ENCODE results near the gene SKA1.

Gene SKA1

GRCh38 chr18:50374753-50375391 lies at the start of gene SKA1:
Gene SKA1, plus strand, starts transcription at chr18:50375046. Its CDS starts 785 bp downstream, at chr18:50375831.
- peak; percentile 94 for DNase-seq

GRCh38 chr18:50327983-50328382 lies 46.9 kb upstream of the SKA1 start:
- no peak for DNase-seq

- no peak for DNase-seq
Observed at GRCh38 chr18:50330176-50330575, 44.7 kb upstream of the SKA1 start.

- no peak for DNase-seq
Observed at GRCh38 chr18:50331691-50332090, 43.2 kb upstream of the SKA1 start.

DNA sequence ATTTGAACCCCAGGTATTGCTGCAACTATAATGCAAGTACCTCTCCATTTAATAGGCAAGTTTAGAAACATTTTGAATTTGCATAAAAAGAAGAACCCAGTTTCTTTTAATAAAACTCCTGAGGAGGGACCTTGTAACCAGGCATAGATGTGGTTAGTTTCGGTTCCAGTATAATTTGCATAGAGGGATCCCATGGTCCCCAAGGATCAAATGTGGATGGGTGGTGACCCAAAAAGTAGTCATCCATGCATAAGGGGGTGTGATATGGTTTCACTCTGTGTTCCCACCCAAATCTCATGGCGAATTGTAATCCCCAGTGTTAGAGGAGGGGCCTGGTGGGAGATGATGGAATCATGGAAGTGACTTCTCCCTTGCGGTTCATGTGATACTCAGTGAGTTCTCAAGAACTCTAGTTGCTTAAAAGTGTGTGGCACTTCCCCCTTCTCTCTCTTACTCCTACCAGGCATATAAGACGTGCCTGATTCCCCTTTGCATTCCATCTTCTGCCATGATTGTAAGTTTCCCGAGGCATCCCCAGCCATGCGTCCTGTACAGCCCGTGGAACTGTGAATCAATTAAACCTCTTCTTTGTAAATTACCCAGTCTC lies 40.2 kb upstream of the SKA1 start:
- no peak for DNase-seq

- no peak for DNase-seq
Observed at GRCh38 chr18:50338122-50338521, 36.7 kb upstream of the SKA1 start.

GRCh38 chr18:50338715-50339114 lies 36.1 kb upstream of the SKA1 start:
- DNase-seq, result no peak

DNA sequence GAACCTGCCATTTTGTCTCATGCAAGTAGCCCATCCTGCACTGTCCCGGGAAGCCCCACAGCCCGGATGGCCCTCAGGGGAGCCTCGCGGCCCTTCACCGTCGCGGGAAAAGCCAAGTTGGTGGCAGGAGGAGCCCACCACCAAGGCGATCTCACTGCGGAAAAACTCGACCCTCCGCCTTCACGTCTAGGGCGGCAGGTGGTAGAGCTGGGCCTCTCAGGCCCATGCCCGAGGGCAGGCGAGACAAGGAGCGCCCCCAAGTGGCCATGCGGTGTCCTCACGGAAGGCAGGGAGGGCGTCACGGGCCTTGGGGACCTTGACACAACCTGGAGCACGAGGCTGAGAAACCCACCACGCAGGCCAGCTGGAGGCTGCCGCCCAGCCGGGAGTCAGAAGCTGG lies 34.8 kb upstream of the SKA1 start:
- DNase-seq, result no peak

DNA sequence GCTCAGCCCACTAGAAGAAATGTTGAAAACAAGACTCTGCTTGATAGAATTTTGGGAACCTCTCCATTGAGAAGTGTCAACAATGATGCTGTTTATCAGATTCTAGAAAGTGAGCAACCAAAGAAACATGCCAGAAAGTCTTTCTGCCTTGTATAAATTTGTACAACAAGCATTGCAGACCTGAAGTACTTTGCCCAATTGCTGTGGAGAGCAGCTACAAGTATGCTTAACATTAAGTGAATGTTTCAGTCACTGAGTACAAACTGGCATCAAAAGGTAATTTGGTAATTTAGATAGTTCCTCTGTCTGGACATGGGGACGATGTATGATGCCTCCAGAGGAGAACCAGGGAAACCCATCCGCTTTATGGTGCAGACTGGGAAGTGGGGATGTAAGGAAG lies 33.4 kb upstream of the SKA1 start:
- DNase-seq, result no peak

DNA sequence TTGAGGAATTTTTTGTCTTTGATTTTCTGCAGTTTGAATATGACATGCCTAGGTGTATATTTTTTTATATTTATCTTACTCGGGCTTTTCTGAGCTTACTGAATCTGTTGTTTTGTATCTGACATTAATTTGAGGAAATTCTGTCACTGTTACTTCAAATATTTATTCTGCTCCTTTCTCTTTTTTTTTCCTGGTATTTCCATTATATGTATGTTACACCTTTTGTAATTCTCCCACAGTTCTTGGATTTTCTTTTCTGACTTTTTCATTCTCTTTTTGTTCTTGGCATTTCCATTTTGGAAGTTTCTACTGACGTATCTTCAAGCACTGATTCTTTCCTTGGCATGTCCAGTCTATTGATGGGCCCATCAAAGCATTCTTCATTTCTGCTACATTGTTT lies 24.1 kb upstream of the SKA1 start:
- no peak for DNase-seq

DNA sequence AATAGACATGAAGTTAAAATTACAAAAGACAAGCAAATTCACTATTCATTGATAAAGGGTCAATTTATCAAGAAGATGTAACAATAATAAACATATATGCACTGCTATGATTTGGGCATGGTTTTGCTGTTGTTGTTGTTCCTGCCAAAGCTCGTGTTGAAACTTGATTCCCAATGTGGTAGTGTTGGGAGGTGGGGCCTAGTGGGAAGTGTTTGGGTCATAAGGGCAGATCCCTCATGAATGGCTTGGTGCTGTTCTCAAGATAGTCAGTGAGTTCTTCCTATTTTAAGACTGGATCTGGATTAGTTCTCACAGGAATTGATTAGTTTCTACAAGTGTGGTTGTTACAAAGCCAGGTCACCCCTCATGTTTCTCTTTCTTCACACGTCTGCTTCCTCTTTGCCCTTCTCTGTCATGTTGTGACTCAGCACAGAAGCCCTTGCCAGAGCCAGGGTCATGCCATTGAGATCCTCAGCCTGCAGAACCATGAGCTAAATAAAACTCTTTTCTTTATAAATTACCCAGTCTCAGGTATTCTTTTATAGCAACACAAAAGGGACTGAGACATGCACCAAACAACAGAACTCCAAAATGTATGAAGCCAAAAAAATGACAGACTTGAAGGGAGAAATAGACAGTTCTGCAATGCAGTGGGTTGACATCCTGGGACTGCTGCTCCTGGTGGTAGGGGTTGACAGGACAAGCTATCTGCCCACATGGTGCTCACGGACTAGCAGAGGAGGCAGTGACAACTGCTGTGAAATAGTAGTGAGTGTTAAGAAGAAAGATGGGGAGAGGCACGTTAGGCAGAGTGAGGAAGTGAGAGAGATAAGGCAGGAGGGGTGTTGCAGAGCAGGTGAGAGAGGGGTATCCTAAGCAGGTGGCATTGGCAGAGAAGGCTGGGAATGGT lies 18.6 kb upstream of the SKA1 start:
- DNase-seq, result no peak

DNA sequence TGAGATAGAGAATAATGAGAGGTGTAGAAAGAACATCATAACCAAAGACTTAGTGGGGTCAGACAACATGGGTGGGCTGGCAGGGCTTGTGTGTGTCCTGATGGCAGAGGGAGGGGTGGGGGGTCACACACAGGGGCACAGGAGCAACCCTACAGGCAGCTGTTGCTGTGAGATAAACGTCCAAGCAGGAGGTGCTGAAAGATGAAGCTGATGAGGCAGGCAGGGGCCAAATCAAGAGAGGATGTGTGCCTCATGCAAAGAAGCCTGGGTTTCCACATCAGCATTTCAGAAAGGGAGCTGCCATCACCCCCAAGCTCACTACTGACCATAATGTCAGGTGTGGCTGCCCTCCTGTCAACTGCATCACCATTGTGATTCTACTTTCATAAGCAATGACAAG lies 16.0 kb upstream of the SKA1 start:
- no peak for DNase-seq

DNA sequence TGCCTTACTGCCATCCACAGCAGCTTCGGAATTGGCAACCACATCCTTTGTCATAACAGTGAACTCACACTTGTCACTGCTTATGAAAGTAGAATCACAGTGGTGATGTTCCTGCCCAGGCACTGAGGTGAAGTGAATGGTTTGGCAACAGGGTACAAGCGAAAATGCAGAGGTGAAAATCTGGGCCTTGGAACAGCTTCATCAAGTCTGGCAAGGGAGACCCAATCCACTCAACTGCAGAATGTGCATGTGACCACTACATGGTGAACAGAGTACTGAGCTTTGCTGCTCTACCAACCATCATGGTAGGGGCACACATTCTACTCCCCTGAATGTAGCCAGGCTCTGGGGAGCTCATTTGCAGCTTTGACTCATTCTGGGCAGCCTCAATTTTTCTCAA lies 15.0 kb upstream of the SKA1 start:
- no peak for DNase-seq

DNA sequence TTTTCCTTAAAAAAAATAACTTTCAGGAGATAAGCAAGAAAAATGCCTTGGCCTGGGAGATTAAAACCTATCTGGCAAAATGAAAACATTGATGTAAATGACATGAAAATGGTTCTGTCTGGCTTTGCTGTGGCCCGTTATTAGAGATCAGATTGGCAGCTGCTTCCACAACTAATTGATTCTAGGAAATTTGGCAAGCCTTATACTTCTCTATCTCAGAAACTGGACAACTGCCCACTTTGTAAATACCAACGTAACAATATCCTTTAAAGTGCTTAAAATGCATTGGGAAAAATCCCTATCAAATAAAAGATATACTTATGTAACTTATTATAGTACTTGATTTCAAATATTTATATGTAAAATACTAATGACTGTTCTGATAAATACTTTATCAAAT lies 14.2 kb upstream of the SKA1 start:
- no peak for DNase-seq

DNA sequence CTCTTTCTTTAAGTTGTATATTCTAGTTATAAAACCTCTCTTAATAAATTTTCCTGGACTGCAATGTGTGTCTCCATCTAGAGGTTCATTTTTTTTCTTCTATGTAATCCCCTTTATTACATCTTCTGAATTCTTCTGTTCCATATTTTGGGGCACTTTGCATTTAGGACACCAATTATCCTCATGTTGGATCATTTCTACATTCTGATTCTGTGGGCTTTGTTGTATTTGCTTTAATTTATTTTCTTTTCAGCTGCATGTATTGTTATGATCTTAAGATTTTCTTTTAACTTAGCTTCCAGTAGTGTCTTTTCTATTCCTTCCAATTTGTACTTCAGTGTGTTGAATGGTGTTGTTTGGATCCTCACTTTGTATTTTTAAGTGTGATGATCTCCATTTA lies 5.2 kb upstream of the SKA1 start:
- DNase-seq, result no peak

- no peak for DNase-seq
Observed at GRCh38 chr18:50372743-50373142, 2.1 kb upstream of the SKA1 start.

DNA sequence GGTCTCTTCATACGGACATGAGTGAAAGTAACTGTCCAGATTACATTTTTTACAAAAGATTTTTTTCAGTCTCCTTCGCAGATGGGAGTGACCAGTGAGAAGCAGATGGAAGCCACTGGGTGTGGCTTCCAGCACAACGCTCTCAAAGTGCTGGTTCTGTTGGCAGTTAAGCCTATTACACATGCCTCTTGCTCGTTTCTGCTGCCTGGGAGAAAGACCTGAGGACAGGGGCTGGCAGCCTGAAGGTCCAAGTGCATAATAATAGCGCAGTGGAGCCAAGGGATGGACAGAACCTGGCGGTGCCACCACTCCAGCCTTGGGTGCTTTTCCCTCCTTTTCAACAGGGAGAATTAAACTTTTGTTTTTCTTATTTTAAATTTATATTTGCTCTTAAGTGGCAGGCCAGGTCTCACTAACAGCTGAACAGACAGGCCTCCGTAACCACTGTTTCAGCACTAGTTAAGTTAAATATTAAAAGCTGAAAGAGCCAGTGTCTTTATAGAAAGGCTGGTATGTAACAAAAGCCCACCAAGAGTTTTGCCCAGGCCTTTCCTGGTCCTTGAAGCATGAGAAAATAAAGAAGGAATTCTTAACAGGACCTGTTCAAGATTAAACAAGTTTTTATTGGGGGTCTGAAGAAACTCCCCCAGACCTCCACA lies 1.2 kb upstream of the SKA1 start:
- no peak for DNase-seq

DNA sequence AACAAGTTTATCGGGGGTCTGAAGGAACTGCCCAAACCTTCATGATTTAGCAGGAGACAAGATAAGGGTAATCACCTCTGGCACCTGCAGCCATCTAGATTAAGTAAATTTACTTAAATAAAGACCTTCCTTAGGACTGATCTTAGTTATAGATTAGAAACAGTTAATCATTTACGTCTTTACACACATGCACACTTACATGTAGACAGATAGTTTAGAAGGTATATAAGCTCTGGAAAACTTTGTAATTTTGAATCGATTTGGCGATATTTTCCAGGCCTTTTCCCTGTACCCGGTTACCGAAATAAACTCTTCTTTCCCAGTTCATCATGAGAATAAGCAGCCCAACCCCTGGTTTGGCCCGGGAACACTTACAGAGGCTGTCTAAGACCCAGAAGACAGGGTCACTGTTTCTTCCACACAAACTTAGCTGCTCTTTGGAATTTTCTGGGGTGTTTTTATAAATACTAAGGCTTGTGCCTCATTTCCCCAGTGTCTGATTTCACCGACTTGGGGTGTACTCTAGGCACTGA lies 560 bp upstream of the SKA1 start:
- DNase-seq, result no peak

GRCh38 chr18:50377061-50377798 lies 2.4 kb downstream of the SKA1 start:
- no peak for DNase-seq

DNA sequence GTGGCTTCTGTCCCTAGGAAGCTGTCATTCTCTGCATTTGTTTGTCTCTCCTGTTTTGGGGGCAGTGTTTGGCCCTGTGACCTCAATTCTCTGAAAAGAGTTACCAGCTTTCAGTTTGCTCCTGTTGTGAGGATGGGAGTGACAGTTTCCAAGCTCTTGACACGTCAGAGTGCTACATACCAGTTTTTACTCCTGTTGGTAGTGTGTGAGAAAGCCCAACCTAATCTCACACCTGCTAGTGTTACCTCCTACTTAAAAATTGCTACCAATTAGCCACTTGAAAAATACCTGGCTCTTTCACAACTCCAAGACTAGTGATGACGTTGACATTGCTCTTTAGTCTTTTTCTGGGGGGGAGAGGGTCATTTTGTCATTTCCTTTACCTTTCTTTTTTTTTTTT lies 14.1 kb downstream of the SKA1 start:
- no peak for DNase-seq

GRCh38 chr18:50393802-50394201 lies 19.0 kb downstream of the SKA1 start:
- DNase-seq, result no peak

DNA sequence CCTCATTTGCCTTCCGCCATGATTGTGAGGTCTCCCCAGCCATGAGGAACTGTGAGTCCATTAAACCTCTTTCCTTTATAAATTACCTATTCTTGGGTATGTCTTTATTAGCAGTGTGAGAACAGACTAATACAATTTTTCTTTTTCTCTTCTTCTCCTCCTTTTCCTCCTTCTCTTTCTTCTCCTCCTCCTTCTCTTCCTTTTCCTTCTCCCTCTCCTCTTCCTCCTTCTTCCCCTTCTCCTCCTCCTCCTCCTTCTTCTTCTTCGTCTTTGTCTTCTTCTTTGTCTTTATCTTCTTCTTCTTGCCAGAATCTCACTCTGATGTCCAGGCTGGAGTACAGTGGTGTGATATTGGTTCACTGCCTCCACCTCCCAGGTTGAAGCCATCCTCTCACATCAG lies 20.2 kb downstream of the SKA1 start:
- no peak for DNase-seq

All from CD4-positive, alpha-beta T cell treated with Interleukin-6 for 4 hours (primary cell).